IPS-18c (cell line): ENCODE data around the gene GPR45.

Experiments
- H3K4me3 ChIP-seq: 2 replicates; pipeline ENCODE4 v1.7.0; 2013; ENCODE audit warnings: low read depth, mild to moderate bottlenecking, low read length, moderate library complexity; ENCODE audit not compliant: insufficient read depth
- H3K9me3 ChIP-seq: one replicate; pipeline ENCODE4 v1.6.1; 2013; ENCODE audit warnings: mild to moderate bottlenecking, low read length, moderate library complexity; ENCODE audit not compliant: control insufficient read depth, insufficient read depth

Gene GPR45, protein sequence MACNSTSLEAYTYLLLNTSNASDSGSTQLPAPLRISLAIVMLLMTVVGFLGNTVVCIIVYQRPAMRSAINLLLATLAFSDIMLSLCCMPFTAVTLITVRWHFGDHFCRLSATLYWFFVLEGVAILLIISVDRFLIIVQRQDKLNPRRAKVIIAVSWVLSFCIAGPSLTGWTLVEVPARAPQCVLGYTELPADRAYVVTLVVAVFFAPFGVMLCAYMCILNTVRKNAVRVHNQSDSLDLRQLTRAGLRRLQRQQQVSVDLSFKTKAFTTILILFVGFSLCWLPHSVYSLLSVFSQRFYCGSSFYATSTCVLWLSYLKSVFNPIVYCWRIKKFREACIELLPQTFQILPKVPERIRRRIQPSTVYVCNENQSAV

DNA sequence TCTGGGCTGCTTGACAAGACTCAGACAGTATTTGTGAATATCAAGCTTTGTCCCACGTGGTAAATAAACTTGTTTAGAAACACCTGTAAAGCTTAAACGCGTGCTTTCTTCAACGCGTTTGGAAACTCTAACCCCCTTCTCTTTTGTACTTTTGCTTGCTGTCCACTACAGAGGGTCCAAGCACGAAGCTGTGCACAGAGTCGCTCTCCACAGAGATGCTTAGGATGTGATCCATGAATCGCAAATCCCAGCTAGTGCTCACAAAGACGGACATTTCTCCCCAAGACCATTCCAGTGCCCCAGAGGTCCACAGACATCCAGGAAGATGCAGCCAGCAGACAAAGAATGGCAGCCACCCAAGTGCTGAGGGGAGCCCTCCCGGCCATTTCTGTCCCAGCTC lies at the start of gene GPR45:
Gene GPR45, plus strand, starts transcription at position 301 of the 400 bp plus-strand sequence. CDS start 116 bp downstream, outside the sequence.
- Histone ChIP-seq H3K4me3 (no peak within 1 kb of the TSS), H3K9me3 (no peaks in the 10 kb centered on the region)

DNA sequence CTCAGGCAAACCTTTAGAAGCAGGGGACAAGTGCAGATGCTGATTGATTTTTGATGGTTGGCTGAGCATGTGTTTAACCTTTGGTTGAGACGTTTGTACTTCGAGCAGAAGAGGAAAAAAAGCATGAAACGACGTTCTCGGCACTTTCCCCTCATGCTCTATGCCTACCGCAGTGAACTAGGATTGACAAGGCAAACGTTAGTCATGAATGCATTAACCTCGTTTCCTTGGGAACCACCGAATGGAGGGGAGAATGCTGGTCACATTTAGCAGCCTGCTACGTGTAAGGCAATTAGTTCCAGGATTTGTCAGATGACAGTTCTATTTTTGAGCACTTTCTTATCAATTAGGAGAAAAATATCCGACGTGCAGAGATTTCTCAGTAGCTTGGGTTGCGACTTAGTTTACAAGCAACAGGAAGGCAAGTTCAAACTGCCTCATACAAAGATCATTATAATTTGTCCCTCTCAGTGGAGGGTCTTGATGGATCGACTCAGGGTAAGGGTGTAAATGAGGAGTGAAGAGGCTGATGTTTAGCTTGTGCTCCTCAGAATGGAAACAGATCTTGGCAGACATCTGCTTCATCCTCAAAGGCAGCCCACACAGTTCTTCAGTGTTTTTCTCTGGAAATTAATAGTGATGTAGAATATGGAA lies 47.4 kb upstream of the GPR45 start:
- H3K9me3 ChIP-seq = no peaks in the 10 kb centered on the region
- no peak overlapping the region for H3K4me3 ChIP-seq

DNA sequence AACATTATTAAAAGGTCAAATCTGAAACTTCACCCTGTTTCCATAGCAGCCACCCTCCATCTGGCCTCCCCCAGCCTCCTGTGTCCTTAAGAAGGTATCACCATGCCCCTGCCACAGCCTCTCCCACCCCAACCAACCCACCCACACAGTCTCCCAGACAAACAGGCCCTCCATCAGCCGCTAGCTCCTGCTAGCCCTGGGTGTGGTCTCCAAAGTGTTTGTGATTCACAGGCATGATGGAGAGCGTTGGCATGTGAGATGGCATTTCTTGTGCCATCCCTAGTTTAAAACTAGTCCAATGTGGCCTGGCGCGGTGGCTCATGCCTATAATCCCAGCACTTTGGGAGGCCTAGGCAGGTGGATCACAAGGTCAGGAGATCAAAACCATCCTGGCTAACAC lies 44.9 kb upstream of the GPR45 start:
- no peak overlapping the region for H3K4me3 ChIP-seq

DNA sequence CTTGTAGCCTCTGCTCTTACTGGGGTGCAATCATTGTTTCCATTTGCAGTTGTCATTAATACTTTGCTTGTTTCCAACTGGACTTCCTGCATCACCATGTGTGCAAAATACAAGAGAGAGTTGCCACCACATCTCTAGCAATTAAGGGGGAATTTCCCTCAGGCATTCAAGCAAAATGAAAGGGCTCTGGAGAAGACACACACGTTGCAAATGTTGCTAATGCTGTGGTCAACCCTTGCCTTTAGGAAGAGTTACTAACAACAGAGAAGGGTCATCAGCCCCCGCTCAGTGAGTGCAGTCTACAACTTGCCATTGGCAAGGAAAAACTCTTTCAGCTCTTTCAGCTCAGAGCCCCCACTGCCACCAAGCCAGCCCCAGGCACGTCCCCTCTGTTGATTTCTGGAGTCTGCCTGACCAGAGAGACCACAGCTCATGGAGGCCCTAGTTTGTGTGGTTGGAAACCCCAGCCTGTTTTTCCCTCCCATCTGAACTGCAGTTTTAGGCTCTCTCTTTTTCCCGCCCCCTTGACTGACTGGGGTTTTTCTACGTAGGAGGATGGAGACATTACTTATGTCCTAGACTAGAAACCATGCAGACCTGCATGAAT lies 25.9 kb upstream of the GPR45 start:
- no peaks in the 10 kb centered on the region for H3K9me3 ChIP-seq
- H3K4me3 ChIP-seq = no peak overlapping the region

More for the DNA sequence above, 44.9 kb upstream of the GPR45 start:
- H3K9me3 ChIP-seq = no peaks in the 10 kb centered on the region

DNA sequence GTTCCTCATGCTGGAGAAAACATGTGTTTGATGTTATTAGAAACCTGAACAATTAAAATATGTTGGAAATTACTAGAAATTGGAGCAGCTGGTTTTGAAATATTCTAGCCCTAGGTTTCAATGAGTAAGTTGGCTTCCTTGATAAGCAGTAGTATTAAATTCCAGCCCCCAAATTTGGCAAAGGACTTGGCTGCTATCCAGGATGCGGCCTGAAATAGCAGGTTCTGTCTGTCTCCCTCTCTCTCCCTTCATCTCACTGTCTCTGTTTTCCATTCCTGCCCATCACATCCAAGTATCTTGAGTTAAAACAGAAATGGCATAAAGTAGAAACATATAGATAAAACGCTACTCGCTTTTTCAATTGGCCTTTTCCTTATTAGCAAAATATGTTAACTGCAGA lies 20.9 kb upstream of the GPR45 start:
- H3K9me3 ChIP-seq = no peaks in the 10 kb centered on the region
- H3K4me3 ChIP-seq = no peak overlapping the region

DNA sequence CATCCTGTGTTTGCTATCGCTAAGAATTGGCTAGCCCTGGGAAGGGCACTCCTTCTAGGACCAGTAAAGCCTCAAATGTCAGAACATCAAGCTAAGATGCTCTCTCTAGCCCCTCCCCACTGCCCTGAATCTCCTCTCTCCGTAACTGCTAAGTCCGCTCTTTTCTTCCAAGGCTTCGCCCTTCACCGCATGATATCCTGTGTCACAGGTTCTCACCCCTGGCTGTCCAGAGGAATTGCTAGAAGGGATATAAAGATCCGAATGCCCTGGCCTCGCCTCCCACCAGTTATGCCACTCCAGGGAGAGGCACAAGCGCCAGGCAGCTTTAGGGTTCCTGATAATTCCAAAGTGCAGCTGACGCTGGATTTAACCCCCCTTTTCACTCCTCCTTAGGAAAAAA lies 17.1 kb upstream of the GPR45 start:
- Histone ChIP-seq H3K4me3 (no peak overlapping the region), H3K9me3 (no peaks in the 10 kb centered on the region)

DNA sequence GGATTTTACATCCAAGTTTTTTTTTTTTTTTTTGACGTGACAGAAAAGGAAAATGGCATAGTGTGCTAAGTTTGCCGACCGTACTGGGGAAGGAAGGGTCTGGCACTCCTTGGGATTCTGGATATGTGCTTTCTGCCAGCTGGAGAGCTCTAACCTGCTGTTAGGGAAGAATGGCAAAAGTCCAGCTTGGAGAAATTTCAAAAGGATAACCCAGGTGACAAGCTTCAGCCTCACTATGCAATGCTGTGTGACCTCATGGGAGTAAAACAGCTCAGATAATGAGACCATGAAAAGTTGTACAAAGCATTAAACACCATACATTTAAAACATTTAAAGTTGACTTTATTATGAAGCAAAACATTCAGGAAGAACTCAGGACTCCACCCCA lies 10.3 kb upstream of the GPR45 start:
- no peaks in the 10 kb centered on the region for H3K9me3 ChIP-seq
- H3K4me3 ChIP-seq = no peak overlapping the region

DNA sequence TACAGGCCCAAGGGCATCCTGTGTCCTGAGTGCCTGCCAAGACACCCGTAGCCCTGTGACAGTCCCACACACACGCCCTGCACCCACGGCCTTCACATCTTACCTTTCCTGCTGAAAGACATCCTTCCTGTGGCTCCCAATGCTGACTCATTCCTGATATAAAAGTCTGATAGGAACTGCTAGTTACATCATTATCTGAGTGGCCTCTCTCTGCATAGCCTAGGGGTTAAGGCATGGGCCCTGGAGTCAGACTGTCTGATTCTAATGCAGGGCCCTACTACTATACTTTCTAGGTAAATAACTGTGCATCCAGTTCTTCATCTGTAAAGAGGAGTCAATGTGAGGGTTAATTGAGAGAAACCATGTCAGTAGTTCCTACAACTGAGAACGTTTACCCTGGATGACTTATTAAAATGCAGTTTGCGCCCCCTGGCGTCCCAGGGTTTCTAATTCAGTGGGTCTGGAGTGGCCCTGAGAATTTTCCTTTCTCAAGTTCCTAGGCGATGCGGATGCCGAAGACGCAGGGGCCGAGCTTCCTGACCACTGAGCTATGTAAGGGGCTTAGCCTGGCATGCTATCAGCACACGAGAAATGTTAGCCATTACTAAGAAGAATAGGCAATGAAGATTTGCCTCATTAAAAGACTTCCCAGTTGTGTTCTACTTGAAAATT lies 6.0 kb upstream of the GPR45 start:
- Histone ChIP-seq H3K9me3 (no peaks in the 10 kb centered on the region), H3K4me3 (no peak overlapping the region)

DNA sequence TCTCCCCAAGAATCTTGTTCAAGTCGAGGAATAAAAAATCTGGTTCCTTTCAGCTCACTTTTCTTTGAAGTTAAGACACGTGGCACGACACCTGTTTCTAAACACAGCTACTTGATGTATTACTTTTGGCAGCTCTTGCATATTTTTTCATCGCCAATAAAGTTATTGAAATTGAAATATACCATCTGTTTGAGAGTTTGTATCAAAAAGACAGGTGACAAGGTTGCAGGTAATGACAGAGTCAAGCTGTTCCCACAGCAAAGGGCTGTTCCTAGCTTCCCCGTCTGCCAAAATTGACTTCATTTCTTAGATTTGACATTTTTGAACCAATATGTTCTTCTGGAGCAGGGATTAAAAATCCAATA lies 5.5 kb upstream of the GPR45 start:
- Histone ChIP-seq H3K9me3 (no peaks in the 10 kb centered on the region), H3K4me3 (no peak overlapping the region)

DNA sequence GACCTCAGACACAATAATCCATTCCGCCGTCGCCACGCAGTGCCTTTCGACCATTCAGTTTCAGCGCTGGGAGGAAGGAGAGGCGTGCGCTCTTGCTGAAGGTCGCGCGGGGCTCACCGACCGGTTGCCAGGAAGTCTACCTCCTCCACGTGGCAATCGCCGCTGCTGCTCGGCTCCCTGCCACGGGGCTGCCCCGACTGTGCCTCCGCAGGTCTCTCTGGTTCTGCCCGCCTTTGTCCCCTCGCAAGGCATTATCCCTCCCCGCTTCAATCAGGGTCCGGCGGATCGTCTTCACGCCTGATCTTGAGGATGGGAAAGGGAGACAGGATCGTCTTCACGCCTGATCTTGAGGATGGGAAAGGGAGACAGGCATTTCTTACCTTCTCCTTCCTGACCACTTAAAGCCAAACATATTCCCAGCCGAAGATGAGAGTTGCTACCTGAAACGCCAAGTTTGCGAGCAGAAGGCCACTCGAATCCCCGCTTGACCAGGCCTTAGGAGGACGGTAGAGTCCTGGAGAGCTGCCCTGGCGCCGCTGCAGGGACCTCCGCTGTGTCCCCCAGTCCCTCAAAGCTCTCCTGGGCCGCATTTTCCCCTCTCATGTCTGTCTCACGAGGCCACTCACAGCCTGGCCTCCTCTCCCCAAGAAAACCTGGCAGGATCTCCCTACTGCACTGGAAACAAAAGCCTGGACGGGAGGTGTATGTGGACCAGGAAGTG lies 4.3 kb upstream of the GPR45 start:
- no peaks in the 10 kb centered on the region for H3K9me3 ChIP-seq

DNA sequence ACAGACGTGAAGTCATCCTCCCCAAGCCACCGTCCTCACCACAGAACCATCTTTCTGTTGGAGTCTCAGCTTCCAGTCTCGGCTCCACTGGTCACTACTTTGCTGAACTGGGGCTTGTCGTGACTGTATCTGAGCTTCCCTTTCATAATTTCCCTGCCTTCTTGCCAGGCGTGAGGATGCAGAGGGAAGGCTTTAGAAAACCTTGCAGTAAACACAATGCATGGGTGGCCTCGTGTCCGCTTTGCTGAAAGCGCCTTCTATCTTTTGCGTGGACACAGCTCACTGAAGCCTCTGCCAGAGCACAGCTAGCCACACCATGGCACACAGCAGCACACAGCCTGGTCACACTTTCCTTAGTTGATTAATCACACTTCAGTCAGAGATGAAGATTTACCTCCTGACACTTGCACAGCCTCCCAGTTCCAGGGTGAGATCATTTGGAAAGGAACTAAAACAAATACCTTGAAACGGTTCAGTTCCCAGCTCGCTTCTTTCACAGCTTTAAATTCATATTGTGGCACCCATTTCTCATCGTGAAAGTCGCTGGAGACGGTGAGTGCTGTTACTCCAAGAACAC lies 2.8 kb upstream of the GPR45 start:
- Histone ChIP-seq H3K4me3 (no peak overlapping the region), H3K9me3 (no peaks in the 10 kb centered on the region)

More for the DNA sequence above, 4.3 kb upstream of the GPR45 start:
- no peak overlapping the region for H3K4me3 ChIP-seq

DNA sequence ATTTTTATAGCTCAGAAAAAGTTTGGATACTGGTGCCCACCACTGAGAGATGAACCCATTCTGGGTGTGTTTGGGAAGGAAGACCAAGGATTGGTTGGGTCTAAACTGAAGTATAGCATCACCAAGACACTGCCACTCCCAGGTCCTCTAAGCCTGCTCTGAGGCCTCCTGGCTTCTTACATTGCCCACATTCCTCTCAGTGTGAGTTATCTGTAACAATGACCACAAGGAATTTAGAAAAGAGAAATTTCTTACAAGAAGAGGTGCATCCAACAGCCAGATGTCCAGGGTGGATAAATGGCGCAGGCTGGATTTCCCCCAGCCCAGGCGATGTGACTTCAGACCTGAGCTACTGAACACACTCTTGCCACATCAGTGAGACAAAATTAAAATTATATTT lies 1.6 kb upstream of the GPR45 start:
- no peak overlapping the region for H3K4me3 ChIP-seq
- H3K9me3 ChIP-seq = no peaks in the 10 kb centered on the region

DNA sequence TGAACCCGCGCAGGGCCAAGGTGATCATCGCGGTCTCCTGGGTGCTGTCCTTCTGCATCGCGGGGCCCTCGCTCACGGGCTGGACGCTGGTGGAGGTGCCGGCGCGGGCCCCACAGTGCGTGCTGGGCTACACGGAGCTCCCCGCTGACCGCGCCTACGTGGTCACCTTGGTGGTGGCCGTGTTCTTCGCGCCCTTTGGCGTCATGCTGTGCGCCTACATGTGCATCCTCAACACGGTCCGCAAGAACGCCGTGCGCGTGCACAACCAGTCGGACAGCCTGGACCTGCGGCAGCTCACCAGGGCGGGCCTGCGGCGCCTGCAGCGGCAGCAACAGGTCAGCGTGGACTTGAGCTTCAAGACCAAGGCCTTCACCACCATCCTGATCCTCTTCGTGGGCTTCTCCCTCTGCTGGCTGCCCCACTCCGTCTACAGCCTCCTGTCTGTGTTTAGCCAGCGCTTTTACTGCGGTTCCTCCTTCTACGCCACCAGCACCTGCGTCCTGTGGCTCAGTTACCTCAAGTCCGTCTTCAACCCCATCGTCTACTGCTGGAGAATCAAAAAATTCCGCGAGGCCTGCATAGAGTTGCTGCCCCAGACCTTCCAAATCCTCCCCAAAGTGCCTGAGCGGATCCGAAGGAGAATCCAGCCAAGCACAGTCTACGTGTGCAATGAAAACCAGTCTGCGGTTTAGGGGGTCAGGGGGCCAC lies 897 bp downstream of the GPR45 start:
- H3K4me3 ChIP-seq = no peak overlapping the region
- H3K9me3 ChIP-seq = no peaks in the 10 kb centered on the region

DNA sequence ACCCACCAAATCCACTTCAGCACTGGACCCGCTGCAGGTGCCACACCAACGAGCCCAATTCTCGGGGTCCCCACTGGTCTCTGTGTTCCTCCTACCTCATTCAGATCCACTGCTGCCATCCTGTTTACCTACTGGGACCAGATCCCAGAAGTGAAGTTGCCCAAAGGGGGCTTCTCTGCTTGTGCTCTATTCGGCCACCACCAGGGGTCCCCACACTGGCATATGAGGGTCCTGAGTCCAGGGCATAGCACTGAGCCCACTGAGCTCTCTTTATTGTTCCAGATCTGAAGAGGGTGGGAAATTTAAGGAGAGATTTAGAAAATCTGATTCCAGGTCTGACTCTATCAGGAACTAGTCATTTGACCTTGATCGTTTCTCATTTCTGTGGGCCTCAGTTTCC lies 2.4 kb downstream of the GPR45 start:
- H3K4me3 ChIP-seq = no peak overlapping the region
- H3K9me3 ChIP-seq = no peaks in the 10 kb centered on the region

DNA sequence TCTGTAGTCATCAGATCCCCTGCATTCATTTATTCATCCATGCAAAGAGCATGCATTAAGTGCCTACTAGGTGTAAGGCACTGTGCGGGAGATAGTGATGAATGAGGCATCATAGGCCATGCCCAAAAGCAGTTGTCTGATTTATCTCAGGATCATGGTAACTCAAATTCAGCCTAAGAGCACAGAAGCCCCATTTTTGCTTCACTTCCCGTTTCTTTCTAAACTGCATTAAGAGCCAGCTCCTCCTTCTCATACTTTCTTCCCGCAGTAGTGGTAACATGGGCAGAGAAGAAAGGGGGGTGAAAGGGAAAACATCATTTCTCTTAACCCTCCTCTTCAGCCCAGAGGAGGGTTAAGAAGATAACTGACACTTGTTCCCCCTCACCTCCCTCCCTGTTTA lies 2.9 kb downstream of the GPR45 start:
- H3K9me3 ChIP-seq = no peaks in the 10 kb centered on the region
- H3K4me3 ChIP-seq = no peak overlapping the region

DNA sequence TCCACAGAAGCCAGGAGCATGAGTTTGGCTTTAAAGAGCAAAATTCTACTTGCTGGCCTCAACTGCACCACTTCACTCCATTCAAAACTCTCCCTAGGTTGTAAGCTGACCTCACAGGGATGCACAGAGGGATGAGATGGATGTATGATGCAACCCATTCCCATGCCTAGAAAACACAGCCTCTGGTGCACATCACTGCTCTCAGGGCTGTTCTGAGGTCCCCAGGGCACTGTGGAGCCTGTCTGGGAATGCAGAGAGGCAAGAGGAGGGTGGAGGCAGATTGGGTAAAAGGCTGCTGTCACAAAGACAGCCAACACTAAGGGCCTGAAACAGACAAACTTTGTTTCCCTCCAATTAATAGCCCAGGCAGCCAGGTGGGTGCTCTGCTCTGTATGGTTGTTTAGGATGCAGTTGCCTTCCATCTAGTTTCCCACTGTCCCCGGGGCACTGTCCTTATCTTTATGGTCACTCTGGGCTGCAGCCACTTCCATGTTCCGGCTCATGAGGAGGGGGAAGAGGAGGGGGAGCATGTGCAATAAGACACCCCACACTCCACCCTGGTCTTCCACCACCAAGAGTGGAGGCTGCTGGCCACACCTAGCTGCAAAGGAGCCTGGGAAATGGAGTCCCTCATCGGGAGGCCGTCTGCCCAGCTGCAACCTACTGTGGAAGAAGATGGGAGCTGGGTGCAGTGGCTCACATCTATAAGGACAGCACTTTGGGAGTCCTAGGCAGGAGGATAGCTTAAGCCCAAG lies 7.0 kb downstream of the GPR45 start:
- no peaks in the 10 kb centered on the region for H3K9me3 ChIP-seq

More for the DNA sequence above, 7.0 kb downstream of the GPR45 start:
- H3K4me3 ChIP-seq = no peak overlapping the region
